Measurements from ENCODE around the gene EGF. TPM values are rescaled to one million over a fixed set of nuclear protein-coding genes. Genes with fewer than 3 reads are reported as not detected.

The EGF gene
- total RNA-seq, 1 experiment from 2014 or later = 0.25 TPM

DNA sequence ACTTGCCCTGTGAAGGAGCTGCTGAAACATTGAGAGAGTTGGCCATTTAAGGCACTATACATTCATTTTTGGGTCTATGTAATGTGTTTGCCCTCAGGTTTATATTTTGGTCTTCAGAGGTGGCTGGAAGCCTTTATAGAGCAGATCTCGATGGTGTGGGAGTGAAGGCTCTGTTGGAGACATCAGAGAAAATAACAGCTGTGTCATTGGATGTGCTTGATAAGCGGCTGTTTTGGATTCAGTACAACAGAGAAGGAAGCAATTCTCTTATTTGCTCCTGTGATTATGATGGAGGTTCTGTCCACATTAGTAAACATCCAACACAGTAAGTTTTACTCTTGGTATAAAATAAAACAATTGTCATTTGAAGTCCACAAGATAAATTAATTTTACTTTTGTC is 31.1 kb downstream of the EGF start:
- intact Hi-C loops (cut with micrococcal nuclease; ENCODE audit: unreplicated experiment) = no loop called here
- no peaks in the 10 kb centered on the region for H3K27me3 Mint-ChIP-seq (ENCODE audit: insufficient read depth, unreplicated experiment)
- H3K4me1 Mint-ChIP-seq (ENCODE audit: low read depth, unreplicated experiment) = peaks cover 7% of the 10 kb centered on the region
- no peak overlapping the region for H3K27ac Mint-ChIP-seq (ENCODE audit: unreplicated experiment)
- Histone ChIP-seq H3K27me3 (replicated peaks; ENCODE audit: control insufficient read depth, insufficient read depth, low read length) (no peaks in the 10 kb centered on the region), H3K4me3 (ENCODE audit: low read depth, low read length) (no peak overlapping the region), H3K4me1 (no peaks in the 10 kb centered on the region), H3K9me3 (no peaks in the 10 kb centered on the region), H3K36me3 (ENCODE audit: control insufficient read depth, insufficient read depth, low read length) (no peaks in the 10 kb centered on the region)
- no peak for DNase-seq
- H3K9me3 Mint-ChIP-seq (ENCODE audit: unreplicated experiment) = no peaks in the 10 kb centered on the region
- TF ChIP-seq, protein P1, sequence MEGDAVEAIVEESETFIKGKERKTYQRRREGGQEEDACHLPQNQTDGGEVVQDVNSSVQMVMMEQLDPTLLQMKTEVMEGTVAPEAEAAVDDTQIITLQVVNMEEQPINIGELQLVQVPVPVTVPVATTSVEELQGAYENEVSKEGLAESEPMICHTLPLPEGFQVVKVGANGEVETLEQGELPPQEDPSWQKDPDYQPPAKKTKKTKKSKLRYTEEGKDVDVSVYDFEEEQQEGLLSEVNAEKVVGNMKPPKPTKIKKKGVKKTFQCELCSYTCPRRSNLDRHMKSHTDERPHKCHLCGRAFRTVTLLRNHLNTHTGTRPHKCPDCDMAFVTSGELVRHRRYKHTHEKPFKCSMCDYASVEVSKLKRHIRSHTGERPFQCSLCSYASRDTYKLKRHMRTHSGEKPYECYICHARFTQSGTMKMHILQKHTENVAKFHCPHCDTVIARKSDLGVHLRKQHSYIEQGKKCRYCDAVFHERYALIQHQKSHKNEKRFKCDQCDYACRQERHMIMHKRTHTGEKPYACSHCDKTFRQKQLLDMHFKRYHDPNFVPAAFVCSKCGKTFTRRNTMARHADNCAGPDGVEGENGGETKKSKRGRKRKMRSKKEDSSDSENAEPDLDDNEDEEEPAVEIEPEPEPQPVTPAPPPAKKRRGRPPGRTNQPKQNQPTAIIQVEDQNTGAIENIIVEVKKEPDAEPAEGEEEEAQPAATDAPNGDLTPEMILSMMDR (IDR thresholded peaks at IDR 0.05; ENCODE audit: insufficient read depth in 1 of 2, low read depth in 1 of 2, low read length in 1 of 2, severe bottlenecking in 1 of 2, unreplicated experiment in 1 of 2) = no peak
- no TSS peak for BruUV-seq (replicated peaks)
- no peak overlapping the region for H3K4me3 Mint-ChIP-seq (ENCODE audit: unreplicated experiment)
- POLR2A ChIA-PET = no interaction called here
- CTCF ChIA-PET = no interaction called here
- H3K36me3 Mint-ChIP-seq (ENCODE audit: insufficient read depth, unreplicated experiment) = no peaks in the 10 kb centered on the region

DNA sequence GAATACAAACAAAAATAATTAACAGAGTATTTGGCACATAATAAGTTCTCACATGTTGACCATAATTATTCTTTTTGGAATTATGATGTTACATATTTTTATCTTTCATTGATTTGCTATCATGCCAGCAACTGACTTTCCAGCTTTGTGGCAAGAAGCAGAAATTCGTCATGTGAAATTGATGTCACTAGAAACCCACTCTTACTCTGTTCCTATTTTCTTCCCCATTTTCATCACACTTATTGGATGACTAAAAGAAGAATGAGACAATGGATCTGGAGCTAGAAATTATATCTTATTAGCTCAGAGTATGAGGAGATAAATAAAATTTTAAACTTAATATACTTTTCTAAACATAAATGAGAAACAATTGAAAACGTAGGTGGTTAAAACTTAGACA is 31.9 kb downstream of the EGF start:
- CTCF ChIA-PET = no interaction called here

DNA sequence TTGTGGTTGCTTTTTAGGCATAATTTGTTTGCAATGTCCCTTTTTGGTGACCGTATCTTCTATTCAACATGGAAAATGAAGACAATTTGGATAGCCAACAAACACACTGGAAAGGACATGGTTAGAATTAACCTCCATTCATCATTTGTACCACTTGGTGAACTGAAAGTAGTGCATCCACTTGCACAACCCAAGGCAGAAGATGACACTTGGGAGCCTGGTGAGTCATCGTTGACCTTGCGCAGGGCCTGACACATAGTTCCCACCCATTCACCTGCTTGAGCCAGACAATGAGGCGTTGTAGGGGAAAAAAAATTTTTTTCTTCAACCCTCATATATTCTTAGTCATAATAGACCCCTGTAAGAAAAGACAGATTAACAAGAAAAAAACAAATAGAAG is 32.4 kb downstream of the EGF start:
- CTCF ChIA-PET = no interaction called here
- intact Hi-C loops (cut with micrococcal nuclease; ENCODE audit: unreplicated experiment) = no loop called here
- Histone ChIP-seq H3K36me3 (ENCODE audit: control insufficient read depth, insufficient read depth, low read length) (no peaks in the 10 kb centered on the region), H3K9me3 (no peaks in the 10 kb centered on the region), H3K4me1 (no peaks in the 10 kb centered on the region), H3K27me3 (replicated peaks; ENCODE audit: control insufficient read depth, insufficient read depth, low read length) (no peaks in the 10 kb centered on the region), H3K4me3 (ENCODE audit: low read depth, low read length) (no peak overlapping the region)
- POLR2A ChIA-PET = no interaction called here
- DNase-seq = no peak
- Mint-ChIP-seq H3K4me3 (ENCODE audit: unreplicated experiment) (no peak overlapping the region), H3K4me1 (ENCODE audit: low read depth, unreplicated experiment) (peaks cover 7% of the 10 kb centered on the region), H3K36me3 (ENCODE audit: insufficient read depth, unreplicated experiment) (no peaks in the 10 kb centered on the region), H3K9me3 (ENCODE audit: unreplicated experiment) (no peaks in the 10 kb centered on the region), H3K27ac (ENCODE audit: unreplicated experiment) (no peak overlapping the region), H3K27me3 (ENCODE audit: insufficient read depth, unreplicated experiment) (no peaks in the 10 kb centered on the region)
- no TSS peak for BruUV-seq (replicated peaks)
- TF ChIP-seq, protein P1 (IDR thresholded peaks at IDR 0.05; ENCODE audit: insufficient read depth in 1 of 2, low read depth in 1 of 2, low read length in 1 of 2, severe bottlenecking in 1 of 2, unreplicated experiment in 1 of 2) = no peak

More for the DNA sequence above, 31.9 kb downstream of the EGF start:
- POLR2A ChIA-PET = no interaction called here
- Histone ChIP-seq H3K9me3 (no peaks in the 10 kb centered on the region), H3K36me3 (ENCODE audit: control insufficient read depth, insufficient read depth, low read length) (no peaks in the 10 kb centered on the region), H3K4me1 (no peaks in the 10 kb centered on the region), H3K4me3 (ENCODE audit: low read depth, low read length) (no peak overlapping the region), H3K27me3 (replicated peaks; ENCODE audit: control insufficient read depth, insufficient read depth, low read length) (no peaks in the 10 kb centered on the region)
- Mint-ChIP-seq H3K36me3 (ENCODE audit: insufficient read depth, unreplicated experiment) (no peaks in the 10 kb centered on the region), H3K9me3 (ENCODE audit: unreplicated experiment) (no peaks in the 10 kb centered on the region), H3K27me3 (ENCODE audit: insufficient read depth, unreplicated experiment) (no peaks in the 10 kb centered on the region), H3K27ac (ENCODE audit: unreplicated experiment) (no peak overlapping the region), H3K4me1 (ENCODE audit: low read depth, unreplicated experiment) (peaks cover 7% of the 10 kb centered on the region), H3K4me3 (ENCODE audit: unreplicated experiment) (no peak overlapping the region)
- intact Hi-C loops (cut with micrococcal nuclease; ENCODE audit: unreplicated experiment) = no loop called here
- TF ChIP-seq, protein P1 (IDR thresholded peaks at IDR 0.05; ENCODE audit: insufficient read depth in 1 of 2, low read depth in 1 of 2, low read length in 1 of 2, severe bottlenecking in 1 of 2, unreplicated experiment in 1 of 2) = no peak
- BruUV-seq (replicated peaks) = no TSS peak
- no peak for DNase-seq
